ENCODE results near the gene ACTN4. TPM values are rescaled to one million over a fixed set of nuclear protein-coding genes. Genes with fewer than 3 reads are reported as not detected.

The ACTN4 gene
- total and polyA plus RNA-seq, 2 donors (not counting 3 experiments of a cell fraction or from before 2014, with no cell fraction given) = 313 to 748 TPM

DNA sequence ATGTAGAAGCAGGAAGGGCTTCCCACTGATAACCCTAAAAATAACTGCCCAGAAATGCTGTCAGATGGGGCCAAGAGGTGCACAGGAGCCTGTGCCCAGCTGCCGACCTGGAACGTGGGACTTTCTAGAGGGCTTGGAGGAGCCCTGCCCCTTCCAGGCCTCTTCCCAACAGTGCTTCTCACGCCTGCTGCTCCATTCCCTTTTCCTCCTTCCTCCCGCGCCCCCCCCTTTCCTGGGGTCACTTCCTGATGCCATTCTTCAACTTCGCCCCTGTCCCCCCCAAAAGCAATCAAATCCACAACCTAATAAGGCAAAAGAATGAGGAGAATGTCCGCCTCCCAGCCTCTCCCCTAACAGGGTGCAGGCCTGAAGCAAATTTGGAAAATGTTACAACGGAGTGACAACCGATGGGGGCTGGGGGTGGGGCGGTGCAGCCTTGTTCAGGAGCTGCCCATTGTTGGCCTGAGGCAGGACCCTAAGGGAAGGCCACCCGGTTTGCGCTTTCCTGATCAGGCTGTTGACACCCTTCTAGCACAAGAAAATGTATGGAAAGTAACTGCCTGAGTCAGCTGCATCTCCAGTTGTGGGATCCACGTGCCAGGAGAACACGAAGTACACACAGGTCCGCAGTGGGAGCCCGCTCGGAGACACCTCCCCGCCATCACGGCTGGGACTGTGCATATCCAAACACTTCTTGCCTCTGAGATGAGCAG is 18.7 kb downstream of the ACTN4 start:
- POLR2A ChIA-PET = interaction anchor here (0.7 to 2.0 kb wide), 3 partner anchors 14 to 19 kb away, joined by 3 to 9 read pairs (median 4); partner anchors contain the start of gene ACTN4
- no peak overlapping the region for H3K4me3 ChIP-seq (replicated peaks in 1 of 3; ENCODE audit: insufficient read depth in 1 of 3, low read depth in 1 of 3, low read length in 3 of 3)

DNA sequence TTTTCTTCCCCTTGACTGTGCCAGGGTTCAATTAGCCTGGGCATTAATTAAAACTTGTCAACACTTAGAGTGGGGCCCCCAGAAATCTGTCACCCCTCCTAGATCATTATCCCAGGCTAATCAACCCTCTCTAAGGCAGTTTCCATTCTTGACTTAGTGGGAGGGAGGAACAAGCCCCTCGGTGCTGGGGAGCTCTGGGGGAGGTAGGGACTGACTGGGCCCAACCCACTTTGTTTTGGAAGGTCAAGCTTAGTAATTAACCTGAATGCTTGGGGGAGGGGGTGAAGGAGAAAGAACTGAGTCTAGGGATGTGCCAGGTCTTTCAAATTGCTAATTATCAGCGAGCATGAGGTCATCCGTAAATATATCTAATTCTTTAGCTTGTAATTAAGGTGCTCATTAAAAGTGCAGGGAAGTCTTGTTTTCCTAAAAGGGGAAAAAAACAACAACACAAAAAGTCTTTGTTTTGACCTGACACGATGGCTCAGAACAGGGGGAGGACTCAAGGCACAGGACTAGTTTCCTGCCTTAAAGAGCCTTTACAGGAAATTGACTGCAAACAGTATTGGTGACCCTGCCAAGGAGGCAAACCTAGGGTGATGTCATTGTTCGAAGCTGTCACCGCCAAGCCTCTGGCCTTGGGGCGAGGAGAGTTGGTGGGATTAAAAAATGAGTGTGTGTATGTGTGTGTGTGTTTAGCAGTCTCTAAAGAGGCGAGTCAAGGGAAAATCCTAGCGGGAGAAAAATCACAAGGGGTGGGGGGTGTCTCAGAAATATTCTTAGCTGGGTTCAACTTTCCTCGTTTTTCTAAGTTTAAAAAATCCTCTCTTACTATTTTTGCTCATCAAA is 19.4 kb downstream of the ACTN4 start:
- Histone ChIP-seq H3K9me1 (replicated peaks; ENCODE audit: control insufficient read depth, extremely low read depth, insufficient read depth, low read length) (no peaks in the 10 kb centered on the region), H3K4me3 (replicated peaks in 1 of 3; ENCODE audit: insufficient read depth in 1 of 3, low read depth in 1 of 3, low read length in 3 of 3) (peak overlapping the region in 1 of 3 experiments; percentile 5), H3K4me1 (ENCODE audit: control insufficient read depth, extremely low read depth, insufficient read depth, low read length) (peaks cover 82% of the 10 kb centered on the region), H3K27ac (ENCODE audit: insufficient read depth, low read depth, low read length) (peak overlapping the region; percentile 95), H3K36me3 (ENCODE audit: control insufficient read depth in 2 of 2, extremely low read depth in 1 of 2, insufficient read depth in 2 of 2, low read length in 2 of 2) (no peaks in the 10 kb centered on the region), H3K27me3 (ENCODE audit: control insufficient read depth in 2 of 2, insufficient read depth in 2 of 2, low read length in 2 of 2) (no peaks in the 10 kb centered on the region), H3K9ac (replicated peaks; ENCODE audit: extremely low read depth, insufficient read depth, low read length) (peak overlapping the region; percentile 77), H3K4me2 (ENCODE audit: insufficient read depth, low read length) (peak overlapping the region; percentile 63), H2AFZ (ENCODE audit: low read depth, low read length) (no peak overlapping the region), H4K20me1 (replicated peaks; ENCODE audit: control insufficient read depth, extremely low read depth, insufficient read depth, low read length) (no peaks in the 10 kb centered on the region), H3K9me3 (replicated peaks; ENCODE audit: control insufficient read depth, insufficient read depth, low read length) (no peaks in the 10 kb centered on the region), H3K79me2 (ENCODE audit: control insufficient read depth, insufficient read depth, low read length) (peaks cover 100% of the 10 kb centered on the region)
- intact Hi-C loops (cut with micrococcal nuclease) (loop anchor here (1.0 kb wide), 5 partner anchors 9 to 40 kb away; partner anchors contain the start of gene ACTN4), dilution Hi-C loops (cut with MboI; ENCODE audit: extremely low pct_ligation_motif_present, low sequenced_read_pairs) (no loop called here)
- ChIA-PET POLR2A (interaction anchor here (0.5 to 2.0 kb wide), 4 partner anchors 13 to 19 kb away, joined by 3 to 9 read pairs (median 4); partner anchors contain the start of gene ACTN4), CTCF (interaction anchor here (0.5 to 3.6 kb wide), 10 partner anchors 9 to 674 kb away, joined by 3 to 13 read pairs (median 4); partner anchors contain the start of gene ACTN4)
- peak; percentile 97 for FAIRE-seq
- DNase-seq (ENCODE audit: low read depth, low spot score) = peak; percentile 90
- no peak for TF ChIP-seq GATA2 (IDR thresholded peaks at IDR 0.05; ENCODE audit: insufficient read depth, insufficient read length, low read depth, low read length)
- TF ChIP-seq, protein P1, sequence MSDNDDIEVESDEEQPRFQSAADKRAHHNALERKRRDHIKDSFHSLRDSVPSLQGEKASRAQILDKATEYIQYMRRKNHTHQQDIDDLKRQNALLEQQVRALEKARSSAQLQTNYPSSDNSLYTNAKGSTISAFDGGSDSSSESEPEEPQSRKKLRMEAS (IDR thresholded peaks at IDR 0.05; ENCODE audit: insufficient read depth, insufficient read length) = no peak
- TF ChIP-seq POLR2AphosphoS5 (IDR thresholded peaks at IDR 0.05; ENCODE audit: insufficient read depth, low read depth, low read length) = peak; percentile 56
- no peak for TF ChIP-seq MYC (IDR thresholded peaks at IDR 0.05; ENCODE audit: low read depth, low read length)
- TF ChIP-seq EZH2 (IDR thresholded peaks at IDR 0.05; ENCODE audit: borderline replicate concordance, low read depth, low read length, severe bottlenecking) = no peak
- TF ChIP-seq POLR2A (IDR thresholded peaks at IDR 0.05; ENCODE audit: low read depth, low read length) = peak; percentile 12
- peak; percentile 46 for TF ChIP-seq FOS (IDR thresholded peaks at IDR 0.05; ENCODE audit: borderline replicate concordance, insufficient read depth, low read length)
- TF ChIP-seq, protein P2, sequence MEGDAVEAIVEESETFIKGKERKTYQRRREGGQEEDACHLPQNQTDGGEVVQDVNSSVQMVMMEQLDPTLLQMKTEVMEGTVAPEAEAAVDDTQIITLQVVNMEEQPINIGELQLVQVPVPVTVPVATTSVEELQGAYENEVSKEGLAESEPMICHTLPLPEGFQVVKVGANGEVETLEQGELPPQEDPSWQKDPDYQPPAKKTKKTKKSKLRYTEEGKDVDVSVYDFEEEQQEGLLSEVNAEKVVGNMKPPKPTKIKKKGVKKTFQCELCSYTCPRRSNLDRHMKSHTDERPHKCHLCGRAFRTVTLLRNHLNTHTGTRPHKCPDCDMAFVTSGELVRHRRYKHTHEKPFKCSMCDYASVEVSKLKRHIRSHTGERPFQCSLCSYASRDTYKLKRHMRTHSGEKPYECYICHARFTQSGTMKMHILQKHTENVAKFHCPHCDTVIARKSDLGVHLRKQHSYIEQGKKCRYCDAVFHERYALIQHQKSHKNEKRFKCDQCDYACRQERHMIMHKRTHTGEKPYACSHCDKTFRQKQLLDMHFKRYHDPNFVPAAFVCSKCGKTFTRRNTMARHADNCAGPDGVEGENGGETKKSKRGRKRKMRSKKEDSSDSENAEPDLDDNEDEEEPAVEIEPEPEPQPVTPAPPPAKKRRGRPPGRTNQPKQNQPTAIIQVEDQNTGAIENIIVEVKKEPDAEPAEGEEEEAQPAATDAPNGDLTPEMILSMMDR (IDR thresholded peaks at IDR 0.05; ENCODE audit: extremely low read depth in 1 of 2, insufficient read depth in 1 of 2, low read depth in 1 of 2, low read length in 2 of 2) = no peak
- peak; percentile 78 for TF ChIP-seq JUN (IDR thresholded peaks at IDR 0.05; ENCODE audit: borderline replicate concordance, insufficient read depth, insufficient read length, low read depth)
- no TSS peak for BruUV-seq (replicated peaks)

More for the DNA sequence above, 18.7 kb downstream of the ACTN4 start:
- intact Hi-C loops (cut with micrococcal nuclease) (loop anchor here (1.0 kb wide), 5 partner anchors 8 to 41 kb away; partner anchors contain the start of gene ACTN4), dilution Hi-C loops (cut with MboI; ENCODE audit: extremely low pct_ligation_motif_present, low sequenced_read_pairs) (no loop called here)
- no TSS peak for BruUV-seq (replicated peaks)
- Histone ChIP-seq H3K9ac (replicated peaks; ENCODE audit: extremely low read depth, insufficient read depth, low read length) (peak overlapping the region; percentile 77), H3K9me1 (replicated peaks; ENCODE audit: control insufficient read depth, extremely low read depth, insufficient read depth, low read length) (no peaks in the 10 kb centered on the region), H3K36me3 (ENCODE audit: control insufficient read depth in 2 of 2, extremely low read depth in 1 of 2, insufficient read depth in 2 of 2, low read length in 2 of 2) (peaks cover 0 to under 1% of the 10 kb centered on the region in 2 experiments), H3K4me2 (ENCODE audit: insufficient read depth, low read length) (peak overlapping the region; percentile 66), H2AFZ (ENCODE audit: low read depth, low read length) (no peak overlapping the region), H3K79me2 (ENCODE audit: control insufficient read depth, insufficient read depth, low read length) (peaks cover 98% of the 10 kb centered on the region), H4K20me1 (replicated peaks; ENCODE audit: control insufficient read depth, extremely low read depth, insufficient read depth, low read length) (no peaks in the 10 kb centered on the region), H3K27me3 (ENCODE audit: control insufficient read depth in 2 of 2, insufficient read depth in 2 of 2, low read length in 2 of 2) (no peaks in the 10 kb centered on the region), H3K4me1 (ENCODE audit: control insufficient read depth, extremely low read depth, insufficient read depth, low read length) (peaks cover 78% of the 10 kb centered on the region), H3K9me3 (replicated peaks; ENCODE audit: control insufficient read depth, insufficient read depth, low read length) (no peaks in the 10 kb centered on the region), H3K27ac (ENCODE audit: insufficient read depth, low read depth, low read length) (peak overlapping the region; percentile 95)
- TF ChIP-seq POLR2A (IDR thresholded peaks at IDR 0.05; ENCODE audit: low read depth, low read length) (no peak), JUN (IDR thresholded peaks at IDR 0.05; ENCODE audit: borderline replicate concordance, insufficient read depth, insufficient read length, low read depth) (peak; percentile 26), GATA2 (IDR thresholded peaks at IDR 0.05; ENCODE audit: insufficient read depth, insufficient read length, low read depth, low read length) (no peak)
- TF ChIP-seq, protein P1 (IDR thresholded peaks at IDR 0.05; ENCODE audit: insufficient read depth, insufficient read length) = peak; percentile 92
- peak; percentile 94 for DNase-seq (ENCODE audit: low read depth, low spot score)
- CTCF ChIA-PET = interaction anchor here (1.4 to 3.6 kb wide), 5 partner anchors 10 to 32 kb away, joined by 4 to 13 read pairs (median 6); partner anchors contain the start of gene ACTN4
- peak; percentile 93 for FAIRE-seq
